ENCODE data around the gene PALLD.
"Not testable (repeated sequence)": the region's sequence is repeated elsewhere in the genome, so short reads cannot be mapped to it uniquely, and the experiment has no call there.

PALLD gene

DNA sequence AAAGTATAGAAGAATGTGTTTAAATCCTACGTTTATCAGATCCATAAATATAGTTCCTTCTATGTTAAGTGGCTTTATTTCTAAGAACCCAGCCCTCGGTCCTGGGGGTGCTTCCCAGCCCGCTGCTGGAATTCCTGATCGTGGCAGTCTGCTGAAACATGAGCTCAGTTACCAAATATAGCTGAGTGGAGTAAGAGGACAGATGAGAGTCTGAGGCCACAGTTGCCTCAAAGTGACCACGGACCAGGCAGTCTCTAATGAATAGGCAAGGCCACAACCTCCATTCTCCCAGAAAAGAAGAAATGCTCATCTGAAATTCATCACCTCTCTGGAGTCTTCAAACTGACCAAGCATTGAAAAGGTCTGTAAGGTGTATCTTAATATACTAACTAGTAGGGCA lies at the start of gene PALLD:
PALLD (plus strand) TSS at position 219 of the 400 bp plus-strand sequence.
- DNase-seq = no peak

DNA sequence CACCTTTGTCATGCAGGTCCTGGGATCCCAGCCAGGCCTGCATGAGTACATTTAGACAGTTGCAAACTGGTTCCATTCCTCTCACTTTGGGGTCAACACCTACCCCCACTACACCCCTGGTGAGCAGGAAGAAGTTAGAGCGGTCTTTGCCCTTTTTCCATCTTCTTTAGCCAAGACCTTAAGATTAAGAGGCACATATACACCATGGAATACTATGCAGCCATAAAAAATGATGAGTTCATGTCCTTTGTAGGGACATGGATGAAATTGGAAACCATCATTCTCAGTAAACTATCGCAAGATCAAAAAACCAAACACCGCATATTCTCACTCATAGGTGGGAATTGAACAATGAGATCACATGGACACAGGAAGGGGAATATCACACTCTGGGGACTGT lies 47.8 kb upstream of the PALLD start:
- not testable (repeated sequence) for DNase-seq

DNA sequence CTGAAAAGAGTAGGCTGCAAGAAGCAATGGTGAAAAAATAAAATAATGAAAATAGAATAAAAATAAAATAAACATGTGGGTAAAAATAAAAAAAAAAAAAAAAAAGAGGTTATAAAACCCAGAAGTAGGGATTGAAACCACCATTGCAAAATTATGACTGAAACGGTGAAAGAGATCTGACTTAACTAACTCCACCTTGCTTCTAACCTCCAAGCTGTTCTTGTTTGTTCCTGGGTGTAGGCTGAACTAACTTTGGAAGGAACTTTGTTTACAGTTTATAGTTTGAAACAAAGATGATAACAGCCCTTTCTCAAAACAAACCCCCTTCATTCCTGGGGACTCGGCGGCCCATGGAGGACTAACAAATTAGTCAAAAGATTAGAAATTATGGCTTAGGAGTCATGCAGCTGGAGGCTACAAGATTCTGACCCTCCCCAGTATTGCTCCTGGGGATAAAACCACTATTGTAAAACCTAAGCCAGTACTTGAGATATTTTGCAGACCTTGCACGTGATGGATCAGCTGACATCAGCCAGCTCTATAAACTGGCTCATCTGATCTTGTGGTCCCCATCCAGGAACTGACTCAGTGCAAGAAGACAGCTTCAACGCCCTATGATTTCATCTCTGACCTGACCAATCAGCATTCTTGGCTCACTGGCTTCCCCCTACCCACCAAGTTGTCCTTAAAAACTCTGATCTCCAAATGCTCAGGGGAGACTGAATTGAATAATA lies 47.0 kb upstream of the PALLD start:
- no peak for DNase-seq

DNA sequence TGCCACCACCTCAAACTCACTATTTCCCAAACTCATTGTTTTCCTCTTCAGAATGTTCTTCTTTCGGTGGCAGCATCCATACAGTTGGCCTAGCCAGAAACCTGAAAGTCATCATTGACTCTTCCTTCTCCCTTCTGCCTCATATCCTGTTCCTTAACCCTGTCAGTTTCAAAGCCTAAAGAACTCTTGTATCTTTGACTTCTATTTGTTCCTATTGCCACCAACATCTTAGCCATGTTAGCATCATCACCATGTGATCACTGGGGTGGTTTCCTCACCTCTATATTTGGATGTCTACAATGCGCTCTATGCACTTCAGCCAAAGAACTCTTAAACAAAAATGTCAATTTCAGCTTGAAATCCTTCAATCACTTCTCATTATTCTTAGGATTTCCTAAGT lies 45.5 kb upstream of the PALLD start:
- no peak for DNase-seq

DNA sequence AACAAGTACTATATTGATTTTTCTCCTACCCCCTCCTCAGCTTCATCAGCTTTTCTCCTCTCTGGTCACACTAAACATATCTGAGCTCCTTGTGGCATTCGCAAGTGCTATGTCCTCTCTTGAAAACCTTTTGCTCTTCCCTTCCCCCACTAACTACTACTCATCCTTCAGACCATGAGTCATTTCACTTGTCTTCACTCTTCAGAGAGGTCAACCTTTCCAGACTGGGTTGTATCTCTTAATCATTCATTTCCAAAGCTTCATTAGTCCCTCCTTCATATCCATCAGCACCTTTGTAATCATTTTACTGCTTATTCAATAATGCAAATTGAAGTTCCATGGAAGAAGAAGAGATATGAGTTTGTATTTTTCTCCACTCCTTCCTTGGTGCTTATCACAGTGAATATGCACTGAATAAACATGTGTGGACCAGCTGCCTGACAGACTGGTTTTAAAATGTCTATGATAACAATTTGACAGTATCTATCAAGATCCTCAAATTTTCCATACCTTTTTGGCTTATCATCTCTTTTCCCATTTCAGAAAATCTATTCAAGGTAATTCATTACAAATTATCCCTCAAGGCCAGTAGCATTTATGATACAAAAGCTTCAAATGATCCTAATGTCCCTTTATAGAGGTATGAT lies 45.0 kb upstream of the PALLD start:
- DNase-seq = no peak

DNA sequence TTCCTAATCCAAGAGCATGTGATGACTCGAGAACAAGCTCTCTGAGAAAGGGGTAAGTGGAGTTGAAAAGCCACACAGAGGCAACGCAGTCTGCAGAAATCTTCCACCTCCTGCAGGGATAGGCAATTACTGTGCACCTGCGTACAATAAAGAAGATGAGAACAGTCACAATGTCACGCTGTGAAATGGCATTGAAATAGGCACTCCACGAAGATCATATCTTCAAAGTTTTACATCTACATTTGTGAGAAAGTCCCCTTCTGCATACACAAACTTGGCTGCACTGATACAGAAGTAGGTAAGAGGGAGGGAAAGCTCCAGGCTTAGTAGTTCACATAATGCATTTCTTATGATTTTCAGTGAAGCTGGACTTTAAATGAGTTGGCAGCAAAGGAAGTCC lies 43.7 kb upstream of the PALLD start:
- no peak for DNase-seq

DNA sequence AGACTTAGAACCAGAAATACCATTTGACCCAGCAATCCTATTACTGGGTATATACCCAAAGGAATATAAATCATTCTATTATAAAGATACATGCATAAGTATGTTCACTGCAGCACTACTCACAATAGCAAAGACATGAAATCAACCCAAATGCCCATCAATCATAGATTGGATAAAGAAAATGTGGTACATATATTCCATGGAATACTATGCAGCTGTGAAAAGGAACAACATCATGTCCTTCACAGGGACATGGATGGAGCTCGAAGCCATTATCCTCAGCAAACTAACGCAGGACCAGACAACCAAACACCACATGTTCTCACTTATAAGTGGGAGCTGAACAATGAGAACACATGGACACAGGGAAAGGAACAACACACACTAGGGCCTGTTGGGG lies 38.6 kb upstream of the PALLD start:
- not testable (repeated sequence) for DNase-seq

DNA sequence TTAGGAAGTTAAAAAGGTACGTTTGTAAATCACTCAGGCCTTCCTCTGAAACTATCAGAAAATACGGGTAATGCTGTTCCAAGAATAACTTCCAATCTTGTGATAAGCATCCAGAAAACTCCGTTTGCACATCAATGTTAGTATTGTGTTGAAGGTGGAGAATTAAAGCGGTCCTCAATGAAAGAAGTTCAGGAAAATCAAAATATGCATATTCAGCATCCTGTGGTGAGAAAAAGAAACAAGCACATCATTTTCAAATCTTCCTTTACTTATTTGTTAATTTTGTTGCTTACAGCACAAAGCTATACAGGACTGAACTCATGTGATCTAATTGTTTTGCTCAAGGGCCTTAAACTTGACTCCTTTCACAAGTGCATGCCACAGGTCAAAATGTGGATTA lies 35.0 kb upstream of the PALLD start:
- DNase-seq = no peak

DNA sequence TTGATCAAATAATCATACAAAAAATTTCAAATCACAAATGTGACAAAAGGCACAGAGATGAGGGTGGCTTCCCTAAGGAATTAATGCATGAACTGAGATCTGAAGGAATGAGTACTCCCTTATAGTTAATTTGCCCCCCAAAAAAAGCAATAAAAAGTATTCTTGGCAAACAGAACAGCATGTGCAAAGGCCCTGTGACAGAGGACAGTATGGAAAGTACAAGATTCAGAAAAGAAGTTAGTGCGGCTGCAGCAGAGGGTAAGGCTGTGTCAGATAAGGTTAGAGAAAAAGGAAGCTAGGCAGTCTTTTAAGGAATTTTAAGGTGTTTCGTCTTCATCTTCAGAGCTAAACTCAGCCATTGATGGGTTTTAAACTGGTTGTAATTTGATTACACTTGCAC lies 23.9 kb upstream of the PALLD start:
- no peak for DNase-seq

DNA sequence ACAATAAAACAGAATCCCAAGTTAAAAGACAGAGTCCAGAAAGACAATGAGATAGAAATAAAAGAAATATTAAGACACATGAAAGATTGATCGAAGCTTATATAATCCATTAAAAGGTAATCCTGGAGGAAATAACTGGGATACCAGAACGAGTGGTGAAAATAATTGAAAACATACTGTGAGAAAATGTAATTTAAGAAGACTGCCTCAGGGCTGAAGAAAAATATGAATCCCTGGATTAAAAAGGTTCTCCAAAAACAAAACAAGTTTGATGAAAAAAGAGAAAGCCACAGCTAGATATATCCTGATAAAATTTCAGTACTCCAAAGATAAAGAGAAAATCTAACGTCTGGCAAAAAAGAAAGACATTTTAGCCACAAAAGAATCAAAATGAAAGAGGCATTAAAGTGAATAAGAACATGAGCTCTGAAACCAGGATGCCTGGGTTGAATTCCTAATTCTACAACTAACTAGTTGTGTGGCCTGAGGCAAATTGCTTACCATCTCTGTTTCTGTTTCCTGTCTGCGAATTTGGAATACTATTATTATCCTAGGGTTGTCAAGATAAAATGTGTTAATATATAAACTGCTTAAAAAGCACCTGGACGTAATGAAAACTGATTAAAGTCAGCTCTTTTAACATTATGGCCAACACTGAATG lies 22.1 kb upstream of the PALLD start:
- no peak for DNase-seq

DNA sequence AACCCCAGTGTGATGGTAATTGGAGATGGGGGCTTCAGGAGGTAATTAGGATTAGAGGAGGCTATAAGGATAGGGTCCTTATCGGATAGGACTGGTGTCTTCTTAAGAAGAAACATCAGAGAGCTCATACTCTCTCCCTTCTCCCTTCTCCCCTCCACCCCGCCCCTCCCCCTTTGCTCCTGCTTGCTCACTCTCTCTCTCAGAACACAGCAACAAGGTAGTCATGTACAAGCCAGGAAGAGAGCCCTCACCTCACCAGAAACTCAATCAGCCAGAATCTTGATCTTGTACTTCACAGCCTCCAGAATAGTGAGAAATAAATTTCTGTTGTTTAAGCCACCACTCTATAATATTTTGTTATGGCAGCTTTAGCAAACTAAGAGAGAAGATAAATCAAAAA lies 21.1 kb upstream of the PALLD start:
- DNase-seq = no peak

DNA sequence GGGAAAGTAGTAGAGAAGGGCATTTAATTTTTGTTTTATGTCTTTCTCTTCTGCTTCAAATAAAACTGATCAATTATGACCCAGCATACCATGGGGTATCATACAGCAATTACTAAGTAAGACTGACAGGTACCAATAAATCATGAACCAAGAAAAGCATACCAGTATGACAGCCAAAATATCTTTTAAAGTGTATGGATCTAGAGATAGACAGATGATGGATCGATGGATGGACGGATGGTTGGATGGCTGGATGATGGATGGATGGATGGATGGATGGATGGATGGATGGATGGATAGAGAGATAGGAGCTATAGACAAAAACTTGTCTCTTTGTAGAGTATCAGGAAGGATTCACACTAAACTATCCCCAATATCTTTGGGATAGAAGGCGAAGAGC lies 18.0 kb upstream of the PALLD start:
- no peak for DNase-seq

DNA sequence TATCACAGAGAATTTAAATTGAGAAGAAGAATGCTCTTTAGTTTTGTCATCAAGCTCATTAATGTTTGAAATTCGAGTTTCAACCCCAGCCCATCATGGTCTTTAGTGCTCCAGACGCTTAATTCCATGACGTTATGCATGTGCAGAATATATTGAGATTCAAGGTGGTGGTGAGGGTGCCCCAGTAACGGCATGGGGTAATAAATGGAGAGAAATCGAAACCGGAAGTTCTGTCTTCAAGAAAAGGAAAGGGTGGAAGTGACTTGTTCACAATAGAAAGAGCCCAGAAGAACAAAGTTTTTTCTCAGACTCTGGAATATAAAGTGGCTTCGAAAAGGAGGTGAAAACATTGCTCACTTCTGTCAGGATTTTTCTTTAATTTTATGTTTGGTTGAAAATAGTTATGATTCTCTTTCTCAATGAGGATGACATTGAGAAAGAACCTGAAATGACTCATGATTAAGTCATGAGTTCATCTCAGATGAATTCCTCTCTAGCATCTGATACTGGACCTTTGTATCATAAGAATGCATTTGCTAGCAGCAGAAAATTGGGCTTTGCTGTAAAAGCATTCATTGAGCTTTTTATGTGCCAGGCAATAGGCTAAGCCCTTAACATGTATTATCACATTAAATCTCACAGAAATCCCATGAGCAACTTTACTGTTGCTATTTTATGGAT lies 15.8 kb upstream of the PALLD start:
- DNase-seq = no peak

DNA sequence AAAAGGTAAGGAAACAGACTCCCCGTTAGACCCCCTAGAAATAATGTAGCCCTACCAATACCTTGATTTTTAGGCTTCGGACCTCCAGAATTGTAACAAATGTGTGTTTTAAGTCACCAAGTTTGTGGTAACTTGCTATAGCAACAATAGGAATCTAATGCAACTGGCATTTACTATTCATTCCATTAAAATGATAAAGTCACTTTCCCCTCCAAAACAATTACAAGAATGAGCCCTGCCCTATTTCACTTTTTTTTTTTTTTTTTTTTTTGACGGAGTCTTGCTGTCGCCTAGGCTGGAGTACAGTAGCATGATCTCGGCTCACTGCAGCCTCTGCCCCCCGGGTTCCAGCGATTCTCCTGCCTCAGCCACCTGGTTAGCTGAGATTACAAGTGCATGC lies 13.0 kb upstream of the PALLD start:
- no peak for DNase-seq

DNA sequence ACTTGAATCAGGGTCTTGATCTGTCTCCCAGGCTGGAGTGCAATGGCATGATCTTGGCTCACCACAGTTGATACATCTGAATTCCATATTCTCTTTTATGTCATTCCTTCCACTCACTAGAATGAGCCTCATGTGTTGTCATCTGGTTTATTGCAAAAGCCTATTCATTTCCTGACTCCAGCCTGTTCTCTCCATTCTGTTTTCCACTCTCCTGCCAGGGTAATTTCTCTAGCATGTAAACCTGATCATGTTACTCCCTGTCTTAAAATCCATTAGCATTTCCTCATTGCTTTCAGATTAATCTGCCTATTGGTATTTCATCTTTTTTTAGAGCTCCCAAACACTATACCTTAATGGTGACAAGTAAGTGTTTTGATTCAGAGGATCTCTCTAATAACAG lies 12.2 kb upstream of the PALLD start:
- DNase-seq = no peak

DNA sequence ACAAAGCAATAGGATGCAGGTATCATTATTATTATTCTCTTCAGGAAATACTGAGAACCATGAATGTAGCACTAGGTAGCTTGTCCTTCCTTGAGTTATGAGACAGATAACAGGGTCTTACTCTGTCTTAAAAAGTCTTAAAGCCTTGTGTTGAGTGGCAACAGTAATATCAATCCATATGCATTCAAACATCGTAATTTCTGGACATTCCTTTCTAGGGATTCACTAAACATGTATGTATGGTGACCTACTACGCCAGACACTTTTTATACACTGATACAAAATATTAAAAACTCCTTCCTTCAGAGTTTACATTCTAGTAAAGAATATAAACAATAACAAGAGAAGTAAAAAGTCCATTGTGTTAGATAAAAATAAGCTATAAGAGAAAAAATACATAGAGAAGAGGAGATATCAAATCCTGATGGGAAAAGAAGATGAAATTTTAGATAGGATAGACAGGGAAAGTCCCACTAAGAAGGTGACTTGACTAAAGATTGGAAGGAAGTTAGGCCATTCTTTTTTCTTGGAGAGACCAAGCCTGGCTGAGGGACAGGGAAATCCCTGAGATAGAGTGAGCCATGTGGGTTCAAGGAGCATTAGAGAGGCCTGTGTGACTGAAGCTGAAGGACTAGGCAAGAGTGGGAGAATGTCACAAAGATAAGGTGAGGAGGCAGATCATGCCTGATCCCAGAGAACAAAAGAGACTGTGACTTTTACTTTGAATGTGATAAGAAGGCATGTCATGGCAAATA lies 11.5 kb upstream of the PALLD start:
- no peak for DNase-seq

DNA sequence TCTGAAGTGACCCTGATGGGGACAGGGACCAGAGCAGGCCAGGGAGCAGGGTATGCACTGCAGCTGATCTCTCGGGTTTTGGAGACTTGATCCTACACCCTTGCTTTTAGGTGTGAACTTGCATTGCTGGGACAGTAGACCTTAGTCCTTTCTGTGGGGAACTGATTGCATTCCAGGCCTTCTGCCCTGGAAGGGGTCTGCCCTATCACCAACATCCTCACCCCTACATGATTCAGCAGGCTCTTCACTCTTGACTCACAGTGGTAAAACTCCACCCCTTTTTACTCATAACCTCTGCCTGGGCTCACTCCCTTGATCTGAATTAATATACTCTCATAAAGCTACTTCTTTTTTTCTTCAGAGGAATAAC lies 10.0 kb upstream of the PALLD start:
- no peak for DNase-seq

DNA sequence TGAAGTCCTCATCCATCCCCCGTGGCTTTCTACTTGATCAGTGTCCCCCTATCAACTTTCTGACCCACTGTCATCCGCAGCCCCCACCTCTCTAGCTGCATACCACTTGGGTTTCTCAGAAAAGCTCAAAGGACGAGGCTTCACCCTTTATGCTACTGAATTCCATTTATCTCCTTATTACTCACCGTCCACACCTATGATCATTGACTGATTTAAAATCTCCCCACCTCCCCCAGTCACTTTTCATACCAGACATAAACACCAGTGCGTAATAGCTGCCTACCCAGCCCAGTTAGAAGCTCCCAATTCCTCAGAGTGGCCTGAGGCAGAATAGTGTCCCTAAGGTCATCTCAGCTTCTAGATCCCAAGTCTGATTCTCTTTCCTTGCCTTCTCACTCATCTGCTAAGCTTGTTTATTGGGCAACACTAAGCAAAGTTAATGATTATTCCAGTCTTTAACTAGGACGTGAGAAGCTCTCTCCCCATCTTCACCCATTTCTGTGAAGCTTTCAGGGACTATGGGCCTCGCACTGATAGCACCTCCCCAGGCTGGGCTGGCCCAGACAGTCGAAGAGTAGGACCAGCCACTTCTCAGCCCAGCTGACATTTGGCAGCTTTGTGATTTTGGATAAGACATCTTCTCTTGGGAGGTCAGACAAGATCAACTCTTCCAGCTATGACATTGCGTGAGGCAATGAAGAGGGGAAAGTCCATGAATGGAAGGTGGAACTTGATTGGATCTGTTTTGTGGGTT lies 9.4 kb upstream of the PALLD start:
- DNase-seq = no peak

DNA sequence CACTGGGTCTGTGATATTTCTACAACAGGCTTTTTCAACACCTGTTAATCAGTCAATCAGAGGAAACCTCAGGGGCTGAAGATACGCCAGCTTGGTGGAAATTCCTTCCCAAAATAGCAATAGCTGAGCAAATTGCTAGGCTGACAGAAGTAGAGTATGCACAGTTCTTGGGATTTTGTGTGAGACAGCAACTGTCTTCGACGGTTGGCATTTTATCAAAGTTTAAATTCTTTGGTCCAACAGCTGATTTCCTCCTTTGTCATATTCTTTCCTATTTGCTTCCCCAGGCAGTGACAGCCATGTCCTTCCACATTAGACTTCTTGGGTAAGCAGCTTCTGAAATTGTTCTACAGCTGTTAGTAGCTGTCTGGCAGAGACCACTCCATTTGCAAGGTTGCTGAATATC lies 8.0 kb upstream of the PALLD start:
- peak; percentile 37 for DNase-seq

DNA sequence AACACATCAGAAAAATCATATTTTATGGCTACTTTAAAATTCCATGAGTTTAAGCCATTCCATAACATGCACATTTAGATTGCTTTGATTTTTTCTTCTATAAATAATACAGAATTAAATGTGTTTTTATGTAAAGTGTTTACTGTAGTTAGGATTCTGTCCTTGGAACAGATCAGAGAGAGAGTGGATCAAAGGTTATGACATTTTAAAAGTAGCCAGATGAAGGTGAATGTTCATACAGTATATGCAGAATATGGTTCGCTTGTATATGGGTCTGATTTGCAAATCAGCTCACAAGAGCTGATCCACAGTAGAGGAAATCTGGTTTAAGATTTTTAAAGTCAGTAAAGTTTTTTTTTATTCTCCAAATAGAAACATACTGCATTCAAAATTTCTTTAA lies 7.2 kb upstream of the PALLD start:
- no peak for DNase-seq

DNA sequence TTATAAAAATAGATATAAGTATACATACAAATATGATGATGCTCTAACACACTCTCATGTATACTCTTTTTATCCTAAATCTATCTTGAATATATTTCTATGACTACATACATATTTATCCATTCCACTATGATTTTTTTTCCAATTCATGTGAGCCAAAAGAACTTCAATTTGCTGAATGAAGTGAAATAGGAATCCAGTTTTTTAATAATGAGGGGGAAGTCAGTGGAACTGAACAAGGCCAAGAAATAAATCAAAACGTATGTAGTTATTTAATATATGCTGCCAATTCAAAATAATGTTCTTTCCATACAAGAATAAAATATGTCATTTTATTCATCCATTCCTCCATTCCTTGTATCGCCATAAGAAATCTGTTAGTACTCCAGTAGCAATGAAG lies 6.1 kb upstream of the PALLD start:
- no peak for DNase-seq

DNA sequence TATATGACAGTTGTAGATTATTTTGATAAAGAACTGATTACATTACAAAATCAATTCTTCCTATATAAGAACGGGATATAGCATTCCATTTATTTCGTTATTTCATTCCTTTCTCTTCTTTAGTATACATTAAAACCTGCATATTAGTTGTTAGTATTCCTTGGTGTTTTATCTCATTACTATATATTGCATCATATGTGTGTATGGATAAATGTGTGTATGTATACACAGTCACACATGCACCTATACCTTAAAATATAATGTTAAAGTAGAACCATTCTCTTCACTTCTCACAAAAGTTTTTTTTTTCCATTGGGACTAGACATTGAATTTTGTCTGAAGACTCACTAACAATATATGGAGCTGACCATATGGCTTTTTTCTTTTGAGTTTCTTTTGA lies 5.3 kb upstream of the PALLD start:
- DNase-seq = no peak
